A204.1 (cell line): ENCODE data around the gene SLC26A8.
"Not testable (repeated sequence)": the region's sequence is repeated elsewhere in the genome, so short reads cannot be mapped to it uniquely, and the experiment has no call there.

ENCODE experiments used
- FAIRE-seq: peaks from 2 replicates; lab custom pipeline; 2012; peaks lifted over from hg19 to GRCh38; lab: Jason Lieb, UNC

SLC26A8 gene

DNA sequence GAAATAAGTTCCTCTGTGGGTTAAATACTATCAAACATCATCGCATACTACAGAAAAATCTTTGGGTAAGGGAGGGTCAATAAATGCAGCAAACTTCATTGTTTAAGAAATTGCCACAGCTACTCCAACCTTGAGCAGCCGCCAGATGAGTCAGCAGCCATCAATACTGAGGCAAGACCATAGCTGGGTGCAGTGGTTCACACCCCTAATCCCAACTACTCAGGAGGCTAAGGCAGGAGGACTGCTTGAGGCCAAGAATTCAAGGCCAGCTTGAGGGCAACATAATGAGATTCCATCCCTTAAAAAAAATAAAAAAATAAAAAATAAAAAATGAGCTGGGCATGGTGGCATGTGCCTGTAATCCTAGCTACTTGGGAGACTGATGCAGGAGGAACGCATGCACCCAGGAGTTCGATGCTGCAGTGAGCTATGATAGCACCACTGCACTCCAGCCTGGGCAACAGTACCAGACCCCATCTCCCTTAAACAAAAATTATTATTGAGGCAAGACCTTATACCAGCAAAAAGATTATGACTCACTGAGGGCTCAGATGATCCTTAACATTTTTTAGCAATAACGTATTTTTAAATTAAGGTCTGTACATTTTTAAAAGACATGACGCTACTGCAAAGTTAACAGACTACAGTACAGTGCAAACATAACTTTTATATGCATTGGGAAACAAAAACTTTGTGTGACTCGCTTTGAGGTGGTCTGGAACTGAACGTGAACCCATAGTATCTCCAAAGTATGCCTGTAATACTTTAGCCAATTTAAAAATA, 112.4 kb downstream of the SLC26A8 start:
- no peak for FAIRE-seq

DNA sequence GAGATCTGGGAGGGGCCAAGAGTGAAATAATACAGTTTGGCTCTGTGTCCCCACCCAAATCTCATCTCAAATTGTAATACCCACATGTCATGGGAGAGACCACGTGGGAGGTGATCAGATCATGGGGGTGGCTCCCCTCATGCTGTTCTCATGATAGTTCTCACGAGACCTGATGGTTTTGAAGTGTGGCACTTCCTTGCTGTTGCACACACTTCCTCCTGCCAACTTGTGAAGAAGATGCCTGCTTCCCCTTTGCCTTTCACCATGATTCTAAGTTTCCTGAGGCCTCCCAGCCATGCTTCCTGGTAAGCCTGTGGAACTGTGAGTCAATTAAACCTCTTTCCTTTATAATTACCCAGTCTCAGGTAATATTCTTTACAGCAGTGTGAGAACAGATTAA, 114.9 kb downstream of the SLC26A8 start:
- not testable (repeated sequence) for FAIRE-seq

DNA sequence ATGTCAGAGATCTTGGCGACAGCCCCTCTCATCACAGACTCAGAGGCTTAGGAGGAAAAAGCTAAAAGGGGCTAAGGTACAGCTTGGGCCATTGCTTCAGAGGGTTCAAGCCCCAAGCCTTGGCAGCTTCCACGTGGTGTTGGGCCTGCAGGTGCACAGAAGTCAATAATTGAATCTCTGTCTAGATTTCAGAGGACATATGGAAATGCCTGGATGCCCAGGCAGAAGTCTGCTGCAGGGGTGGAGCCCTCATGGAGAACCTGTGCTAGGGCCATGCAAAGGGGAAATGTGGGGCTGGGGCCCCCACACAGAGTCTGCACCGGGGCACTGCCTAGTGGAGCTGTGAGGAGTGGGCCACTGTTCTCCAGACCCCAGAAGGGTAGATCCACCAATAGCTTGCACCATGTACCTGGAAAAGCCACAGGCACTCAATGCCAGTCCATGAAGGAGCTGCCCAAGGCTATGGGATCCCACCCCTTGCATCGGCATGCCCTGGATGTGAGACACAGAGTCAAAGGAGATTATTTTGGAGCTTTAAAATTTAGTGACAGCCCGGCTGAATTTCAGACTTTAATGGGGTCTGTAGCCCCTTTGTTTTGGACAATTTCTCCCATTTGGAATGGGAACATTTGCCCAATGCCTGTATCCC, 115.6 kb downstream of the SLC26A8 start:
- FAIRE-seq = not testable (repeated sequence)

DNA sequence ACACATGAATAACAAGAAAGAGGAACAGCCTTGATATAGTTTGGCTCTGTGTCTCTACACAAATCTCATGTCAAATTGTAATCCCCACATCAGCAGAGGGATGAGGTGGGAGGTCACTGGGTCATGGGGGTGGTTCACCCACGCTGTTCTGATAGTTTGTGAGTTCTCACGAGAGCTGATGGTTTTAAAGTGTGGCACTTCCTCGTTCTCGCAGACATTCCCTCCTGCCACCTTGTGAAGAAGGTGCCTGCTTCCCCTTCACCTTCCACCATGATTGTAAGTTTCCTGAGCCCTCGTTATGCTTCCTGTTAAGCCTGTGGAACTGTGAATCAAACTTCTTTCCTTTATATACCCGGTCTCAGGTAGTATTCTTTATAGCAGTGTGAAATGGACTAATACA, 116.7 kb downstream of the SLC26A8 start:
- no peak for FAIRE-seq

DNA sequence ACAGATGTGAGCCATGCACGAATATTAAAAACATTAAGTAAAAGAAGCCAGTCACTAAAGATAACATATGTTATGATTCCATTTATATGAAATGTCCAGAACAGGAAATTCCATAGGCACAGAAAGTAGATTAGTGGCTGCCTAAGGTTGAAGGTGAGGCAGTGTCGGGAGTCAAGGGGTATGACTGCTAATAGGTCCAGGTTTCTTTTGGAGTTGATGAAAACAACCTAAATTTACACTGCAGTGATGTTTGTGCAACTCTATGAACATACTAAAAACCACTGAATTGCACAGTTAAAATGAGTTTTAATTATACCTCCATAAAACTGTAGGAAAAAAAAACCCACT, 118.0 kb downstream of the SLC26A8 start:
- FAIRE-seq = no peak

DNA sequence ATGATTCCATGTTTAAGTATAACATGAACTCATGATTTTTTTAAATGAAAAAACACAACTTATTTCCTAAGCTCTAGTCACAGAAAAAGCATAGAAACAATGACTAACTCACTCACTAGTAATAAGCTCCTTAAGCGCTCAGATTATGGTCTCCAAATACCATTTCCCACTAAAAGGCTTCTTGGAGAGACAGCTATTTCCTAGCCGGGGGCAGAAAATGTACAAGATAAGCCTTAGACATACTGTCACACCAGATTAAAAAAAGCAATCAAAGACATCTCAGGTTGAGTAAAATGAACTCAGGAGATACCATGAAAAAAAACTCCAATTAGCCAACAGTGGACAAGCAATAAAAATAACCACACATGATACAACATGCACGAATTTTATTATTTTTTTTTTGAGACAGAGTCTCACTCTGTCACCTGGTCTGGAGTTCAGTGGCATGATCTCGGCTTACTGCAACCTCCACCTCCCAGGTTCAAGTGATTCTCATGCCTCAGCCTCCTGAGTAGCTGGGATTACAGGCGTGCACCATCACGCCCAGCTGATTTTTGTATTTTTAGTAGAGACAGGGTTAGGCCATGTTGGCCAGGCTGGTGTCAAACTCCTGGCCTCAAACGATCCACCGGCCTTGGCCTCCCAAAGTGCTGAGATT, 118.5 kb downstream of the SLC26A8 start:
- no peak for FAIRE-seq

DNA sequence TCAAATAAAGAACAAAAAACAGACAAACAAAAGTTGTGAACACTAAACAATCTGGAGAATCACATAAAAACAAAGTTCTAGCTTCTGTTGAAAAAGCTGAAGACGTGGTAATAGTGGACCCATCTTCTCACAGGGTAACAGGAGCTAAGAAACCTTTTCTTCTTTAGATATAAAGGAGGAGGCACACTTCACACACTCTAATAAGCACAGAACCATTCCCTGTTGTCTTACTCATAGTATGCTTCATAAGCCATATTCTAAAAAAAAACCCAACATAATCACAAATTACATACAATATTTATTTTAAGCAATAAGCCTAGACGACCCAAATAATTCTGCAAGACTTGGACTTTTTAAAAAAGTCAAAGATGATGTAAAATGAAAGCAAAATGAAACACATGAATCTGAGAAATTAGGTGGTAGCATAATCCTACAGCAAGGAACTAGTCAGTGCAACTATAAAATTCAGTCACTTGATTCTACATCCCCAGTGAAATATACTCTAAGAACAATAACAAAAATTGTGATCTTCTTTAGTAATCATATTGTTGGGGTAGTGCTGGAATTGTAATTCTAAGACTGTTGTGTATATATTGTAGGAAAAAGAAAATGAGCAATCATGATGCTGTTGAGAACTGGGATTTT, 119.2 kb downstream of the SLC26A8 start:
- no peak for FAIRE-seq

DNA sequence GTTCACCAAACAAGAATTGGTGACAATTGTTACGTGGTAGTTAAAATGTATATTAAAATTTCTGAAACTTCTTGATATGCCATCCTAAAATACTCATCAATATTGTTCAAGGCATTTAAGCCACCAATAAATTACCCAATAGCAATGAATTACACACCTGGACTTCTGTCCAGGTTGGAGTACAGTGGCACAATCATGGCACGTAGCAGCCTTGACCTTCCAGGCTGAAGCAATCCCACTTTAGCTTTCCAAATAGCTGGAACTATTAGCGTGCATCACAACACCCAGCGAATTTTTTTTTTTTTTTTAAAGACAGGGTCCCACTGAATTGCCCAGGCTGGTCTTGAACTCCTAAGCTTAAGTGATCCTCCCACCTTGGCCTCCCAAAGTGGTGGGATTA, 120.8 kb downstream of the SLC26A8 start:
- no peak for FAIRE-seq

DNA sequence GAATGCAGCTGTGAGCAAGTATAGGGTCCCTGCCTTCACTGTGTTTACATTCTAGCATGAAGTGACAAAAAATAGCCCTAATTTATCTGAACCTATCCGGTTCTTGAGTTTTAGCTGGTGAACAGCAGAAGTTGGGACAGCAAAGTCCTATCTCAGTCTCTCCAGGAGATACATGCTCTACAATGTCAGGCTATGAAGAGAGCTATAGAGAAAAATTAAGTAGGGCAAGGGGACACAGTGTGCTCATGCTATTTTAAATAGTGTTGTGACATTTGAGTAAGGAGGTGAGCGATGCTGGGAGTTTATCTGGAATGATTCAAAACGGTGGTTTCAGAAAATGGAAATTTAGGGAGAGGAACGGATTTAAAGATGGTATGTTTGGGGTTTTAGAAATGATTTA, 124.0 kb downstream of the SLC26A8 start:
- FAIRE-seq = no peak

DNA sequence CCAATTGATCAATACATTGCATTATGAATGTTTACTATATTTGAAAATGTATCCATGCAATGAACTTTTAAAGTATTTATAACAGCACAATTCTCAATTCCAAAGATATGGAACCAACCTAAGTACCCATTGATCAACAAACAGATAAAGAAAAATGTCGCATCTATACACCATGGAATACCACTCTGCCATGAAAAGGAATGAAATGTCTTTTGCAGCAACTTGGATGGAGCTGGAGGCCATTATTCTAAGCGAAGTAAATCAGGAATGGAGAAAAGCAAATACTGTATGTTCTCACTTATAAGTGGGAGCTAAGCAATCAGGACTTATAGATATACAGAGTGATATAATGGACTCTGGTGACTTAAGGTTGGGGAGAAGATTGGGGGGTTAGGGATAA, 126.4 kb downstream of the SLC26A8 start:
- no peak for FAIRE-seq

DNA sequence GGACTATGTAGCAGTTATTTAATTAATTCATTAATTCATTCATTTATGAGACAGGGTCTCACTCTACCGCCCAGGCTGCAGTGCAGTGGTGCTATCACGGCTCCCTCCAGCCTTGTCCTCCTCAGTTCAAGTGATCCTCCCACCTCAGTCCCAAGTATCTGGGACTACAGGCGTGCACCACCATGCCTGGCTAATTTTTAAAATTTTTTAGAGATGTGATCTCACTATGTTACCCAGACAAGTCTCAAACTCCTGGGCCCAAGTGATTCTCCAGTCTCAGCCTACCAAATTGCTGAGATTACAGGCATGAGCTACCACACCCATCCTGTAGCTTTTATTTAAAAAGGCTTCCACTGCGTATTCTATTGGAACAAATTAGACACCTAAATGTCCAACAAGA, 127.0 kb downstream of the SLC26A8 start:
- no peak for FAIRE-seq

DNA sequence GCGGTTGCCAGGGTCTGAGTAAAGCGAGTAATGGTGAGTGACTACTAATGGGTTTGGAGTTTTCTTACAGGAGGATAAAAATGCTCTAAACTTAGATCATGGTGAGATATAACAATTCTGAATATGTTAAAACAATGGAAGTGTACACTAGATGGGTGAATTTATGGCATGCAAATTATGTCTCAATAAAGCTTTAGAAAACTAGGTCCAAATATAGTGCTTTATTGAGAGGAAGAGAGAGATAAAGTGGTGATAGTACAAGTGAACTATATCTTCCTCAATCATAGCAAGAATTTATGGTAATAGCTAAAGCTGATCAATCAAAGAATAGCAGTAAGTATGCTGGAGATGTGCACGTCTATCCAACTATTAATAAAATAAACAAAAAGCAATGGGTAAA, 127.4 kb downstream of the SLC26A8 start:
- no peak for FAIRE-seq

DNA sequence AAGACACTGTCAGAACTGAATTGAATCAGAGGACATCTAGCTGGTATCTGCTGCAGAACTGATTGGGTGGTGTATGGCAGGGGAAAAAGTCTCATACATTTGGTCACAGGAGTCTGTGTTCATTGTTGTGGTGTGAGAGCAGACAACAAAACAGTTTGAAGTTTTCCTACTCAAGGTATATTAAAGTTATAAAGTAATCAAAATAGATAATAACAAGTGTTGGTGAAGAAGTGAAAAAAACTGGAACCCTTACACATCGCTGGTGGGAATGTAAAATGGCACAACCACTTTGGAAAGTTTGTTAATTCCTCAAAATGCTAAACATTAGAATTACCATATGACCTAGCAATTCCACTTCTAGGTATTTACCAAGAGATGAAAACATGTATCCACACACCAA, 128.2 kb downstream of the SLC26A8 start:
- FAIRE-seq = no peak

DNA sequence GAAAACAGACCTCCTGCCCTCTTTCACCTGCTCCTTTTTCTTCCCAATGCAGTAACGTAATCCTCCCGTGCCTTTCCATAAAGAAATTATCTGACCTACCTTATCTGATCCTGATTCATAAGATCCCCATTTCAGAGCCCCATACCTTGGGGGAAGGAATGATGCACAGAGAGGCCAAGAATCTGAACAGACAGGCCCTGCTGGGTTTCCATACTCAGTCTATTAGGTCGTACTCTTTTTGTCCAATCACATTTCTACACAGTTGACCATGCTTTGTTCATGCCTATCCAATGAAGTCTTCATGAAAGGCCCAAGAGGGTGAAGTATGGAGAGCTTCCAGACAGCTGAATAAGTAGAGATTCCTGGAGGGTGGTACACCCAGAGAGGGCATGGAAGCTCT, 128.9 kb downstream of the SLC26A8 start:
- no peak for FAIRE-seq

DNA sequence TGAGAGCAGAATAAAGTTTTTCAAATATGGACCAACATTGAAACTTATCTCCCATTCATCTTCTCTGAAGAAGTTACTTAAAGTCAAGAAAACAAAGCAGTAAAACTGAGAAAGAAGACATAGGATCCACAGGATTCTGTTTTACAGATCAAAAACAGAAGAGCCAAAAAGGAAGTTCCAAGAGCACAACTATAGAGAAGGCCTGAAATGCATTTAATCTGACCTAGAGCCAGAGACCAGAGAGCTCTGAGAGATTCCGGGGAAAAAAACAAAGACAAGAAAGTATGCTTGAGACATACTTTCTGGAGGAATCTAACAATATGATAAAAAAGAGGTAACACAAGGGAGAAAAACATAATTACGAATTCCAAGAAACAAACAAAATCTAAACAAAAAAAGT, 129.7 kb downstream of the SLC26A8 start:
- FAIRE-seq = no peak
